Endothelial cell of umbilical vein (primary cell): Measurements from ENCODE around the gene TMEM131. TPM values are rescaled to one million over a fixed set of nuclear protein-coding genes. Genes with fewer than 3 reads are reported as not detected.

ENCODE experiments used
- BruUV-seq: library from RNA; stranded (reverse); fragments of 400-500 nt; replicated peaks from 2 replicates; lab custom pipeline; 2021; lab: Mats Ljungman, UMichigan
- CTCF ChIA-PET: fragments of 300-600, 350-600 bp; sonication (Branson Sonifier 250); formaldehyde crosslinking; loops from one replicate; lab custom pipeline; 2021; ENCODE audit warnings: antibody characterized with exemption, inconsistent platforms; lab: Charles Lee
- POLR2A ChIA-PET: fragments of 300-600, 350-600 bp; sonication (Branson Sonifier 250); formaldehyde crosslinking; loops from one replicate; lab custom pipeline; 2021; ENCODE audit warnings: antibody characterized with exemption, inconsistent platforms; lab: Charles Lee
- DNase-seq: peaks from one replicate; pipeline ENCODE4 v3.0.0-alpha.2; 2011; ENCODE audit warnings: low read depth, low spot score
- FAIRE-seq: peaks from 2 replicates; lab custom pipeline; 2011; peaks lifted over from hg19 to GRCh38; lab: Jason Lieb, UNC
- H2AFZ ChIP-seq: 2 replicates; pipeline ENCODE4 v1.6.0; 2012; ENCODE audit warnings: low read depth, low read length, control low read depth, inconsistent platforms
- H3K27ac ChIP-seq: 2 replicates; pipeline ENCODE4 v1.5.1; 2011; ENCODE audit warnings: low read depth, mild to moderate bottlenecking, control low read depth, low read length, moderate library complexity; ENCODE audit not compliant: insufficient read depth
- H3K27me3 ChIP-seq, 2 experiments: 2 replicates each; pipeline versions ENCODE4 v1.6.0 to v1.6.1; 2011; ENCODE audit warnings: low read length in 2 of 2, mixed read lengths in 1 of 2; ENCODE audit not compliant: control insufficient read depth in 2 of 2, insufficient read depth in 2 of 2
- H3K36me3 ChIP-seq, 2 experiments: 2 replicates in 1 of 2; 3 replicates in 1 of 2; pipeline ENCODE4 v1.5.1; 2011; ENCODE audit warnings: low read length in 2 of 2, mild to moderate bottlenecking in 1 of 2, moderate library complexity in 1 of 2; ENCODE audit not compliant: control insufficient read depth in 2 of 2, insufficient read depth in 2 of 2; ENCODE audit errors: extremely low read depth in 1 of 2
- H3K4me1 ChIP-seq: 3 replicates; pipeline ENCODE4 v1.5.1; 2011; ENCODE audit warnings: mild to moderate bottlenecking, low read length; ENCODE audit not compliant: control insufficient read depth, insufficient read depth; ENCODE audit errors: extremely low read depth
- H3K4me2 ChIP-seq: 2 replicates; pipeline ENCODE4 v1.6.1; 2011; ENCODE audit warnings: low read length, control low read depth, mixed read lengths; ENCODE audit not compliant: insufficient read depth
- H3K4me3 ChIP-seq, 3 experiments: fragments of 200-600 bp in 1 of 3; sonication (generic), shearing (Covaris generic) in 1 of 3; replicated peaks in 1 of 3; 2 replicates each; pipeline ENCODE4 v1.5.1; 2011 to 2016; ENCODE audit warnings: control low read depth in 3 of 3, low read length in 3 of 3, mild to moderate bottlenecking in 2 of 3, inconsistent platforms in 1 of 3, low read depth in 1 of 3, moderate library complexity in 1 of 3; ENCODE audit not compliant: insufficient read depth in 1 of 3
- H3K79me2 ChIP-seq: 2 replicates; pipeline ENCODE4 v1.6.0; 2012; ENCODE audit warnings: low read length, inconsistent platforms; ENCODE audit not compliant: control insufficient read depth, insufficient read depth
- H3K9ac ChIP-seq: replicated peaks from 2 replicates; pipeline ENCODE3; 2011; ENCODE audit warnings: low read length, control low read depth; ENCODE audit not compliant: insufficient read depth; ENCODE audit errors: extremely low read depth
- H3K9me1 ChIP-seq: replicated peaks from 3 replicates; pipeline ENCODE4 v1.6.0; 2011; ENCODE audit warnings: mild to moderate bottlenecking, low read length; ENCODE audit not compliant: control insufficient read depth, insufficient read depth; ENCODE audit errors: extremely low read depth
- H3K9me3 ChIP-seq: replicated peaks from 2 replicates; pipeline ENCODE4 v1.5.1; 2012; ENCODE audit warnings: low read length, inconsistent platforms; ENCODE audit not compliant: control insufficient read depth, insufficient read depth
- H4K20me1 ChIP-seq: replicated peaks from 2 replicates; pipeline ENCODE3; 2011; ENCODE audit warnings: mild to moderate bottlenecking, low read length; ENCODE audit not compliant: control insufficient read depth, insufficient read depth; ENCODE audit errors: extremely low read depth
- CTCF ChIP-seq, 2 donors: IDR thresholded peaks; 1 replicate in 1 of 2; 2 replicates in 1 of 2; pipeline ENCODE4 v1.5.1; 2011; ENCODE audit warnings: low read length in 2 of 2, mild to moderate bottlenecking in 2 of 2, moderate library complexity in 2 of 2, control low read depth in 1 of 2, inconsistent platforms in 1 of 2, low read depth in 1 of 2; ENCODE audit not compliant: insufficient read depth in 1 of 2; ENCODE audit errors: extremely low read depth in 1 of 2
- EZH2 ChIP-seq: IDR thresholded peaks from 2 replicates; pipeline ENCODE4 v1.6.1; 2012; ENCODE audit warnings: borderline replicate concordance, low read depth, mild to moderate bottlenecking, moderate library complexity, low read length, inconsistent platforms; ENCODE audit not compliant: severe bottlenecking
- FOS ChIP-seq: IDR thresholded peaks from 2 replicates; pipeline ENCODE4 v1.6.1; 2011; ENCODE audit warnings: mild to moderate bottlenecking, low read length, moderate library complexity, borderline replicate concordance; ENCODE audit not compliant: insufficient read depth
- GATA2 ChIP-seq: IDR thresholded peaks from 2 replicates; pipeline ENCODE4 v1.7.0; 2011; ENCODE audit warnings: low read depth, mild to moderate bottlenecking, moderate library complexity, mixed read lengths, low read length; ENCODE audit not compliant: insufficient read length, insufficient read depth
- JUN ChIP-seq: IDR thresholded peaks from 2 replicates; pipeline ENCODE4 v1.6.1; 2011; ENCODE audit warnings: borderline replicate concordance, low read depth; ENCODE audit not compliant: insufficient read length, insufficient read depth
- MAX ChIP-seq: IDR thresholded peaks from 2 replicates; pipeline ENCODE4 v1.6.1; 2011; ENCODE audit not compliant: insufficient read depth, insufficient read length
- MYC ChIP-seq: IDR thresholded peaks from one replicate; pipeline ENCODE4 v1.6.1; 2011; ENCODE audit warnings: mild to moderate bottlenecking, low read depth, low read length
- POLR2A ChIP-seq: IDR thresholded peaks from 2 replicates; pipeline ENCODE4 v1.6.1; 2012; ENCODE audit warnings: low read depth, mild to moderate bottlenecking, control low read depth, low read length
- POLR2AphosphoS5 ChIP-seq: IDR thresholded peaks from 2 replicates; pipeline ENCODE4 v1.6.1; 2012; ENCODE audit warnings: low read depth, mild to moderate bottlenecking, control low read depth, low read length, moderate library complexity; ENCODE audit not compliant: insufficient read depth
- dilution Hi-C: fragments of 300-500 bp; cut with MboI; formaldehyde crosslinking; loops from one replicate; pipeline ENCODE4 v1.15.0; 2019; ENCODE audit warnings: low sequenced_read_pairs; ENCODE audit not compliant: extremely low pct_ligation_motif_present
- intact Hi-C: fragments of 100-400 bp; cut with micrococcal nuclease; formaldehyde crosslinking; loops from one replicate; pipeline ENCODE4 v1.10.0; 2022
- polyA plus RNA-seq, 4 experiments: library from polyadenylated mRNA; depleted of rRNA in 3 of 4; stranded (reverse) in 3 of 4; unstranded in 1 of 4; fragments of >200 nt; gene quantifications; 2 replicates each; pipeline versions ENCODE4 v1.2.1 to v1.2.3, GENCODE V29; 2011 to 2012; ENCODE audit warnings: missing spikeins in 1 of 4
- total RNA-seq: library from RNA; stranded (reverse); gene quantifications from 2 replicates; pipeline ENCODE4 v1.2.3, GENCODE V29; 2021

TMEM131 gene
- total and polyA plus RNA-seq, 2 donors (not counting 3 experiments of a cell fraction or from before 2014, with no cell fraction given): 12.2 to 28.6 TPM

GRCh38 chr2:97998431-97999005 is 2.8 kb upstream of the TMEM131 start:
- Histone ChIP-seq H3K27ac (no peak overlapping the region), H3K27me3 (peaks cover 9 to 10% of the 10 kb centered on the region in 2 experiments), H3K36me3 (no peaks in the 10 kb centered on the region), H3K79me2 (peaks cover 16% of the 10 kb centered on the region), H4K20me1 (no peaks in the 10 kb centered on the region), H3K4me3 (no peak overlapping the region), H3K9me1 (no peaks in the 10 kb centered on the region), H3K9me3 (no peaks in the 10 kb centered on the region), H2AFZ (no peak overlapping the region), H3K9ac (no peak overlapping the region), H3K4me1 (peaks cover 12% of the 10 kb centered on the region), H3K4me2 (no peak overlapping the region)
- no peak for DNase-seq
- dilution Hi-C loops: no loop called here
- intact Hi-C loops: no loop called here
- ChIA-PET CTCF (no interaction called here), POLR2A (no interaction called here)
- no TSS peak for BruUV-seq
- TF ChIP-seq EZH2: no peak
- no peak for TF ChIP-seq MAX
- TF ChIP-seq POLR2AphosphoS5: no peak
- no peak for TF ChIP-seq POLR2A
- TF ChIP-seq GATA2: no peak
- no peak for FAIRE-seq

GRCh38 chr2:97997784-97998392 is 2.1 kb upstream of the TMEM131 start:
- dilution Hi-C loops: no loop called here
- H3K27ac ChIP-seq: no peak overlapping the region
- H3K4me3 ChIP-seq: no peak overlapping the region
- no peak overlapping the region for H3K4me2 ChIP-seq
- peaks cover 22% of the 10 kb centered on the region for H3K79me2 ChIP-seq
- peaks cover 1% of the 10 kb centered on the region for H4K20me1 ChIP-seq
- H3K36me3 ChIP-seq: no peaks in the 10 kb centered on the region
- ChIA-PET CTCF (no interaction called here), POLR2A (no interaction called here)
- no peak for FAIRE-seq
- H2AFZ ChIP-seq: no peak overlapping the region
- H3K4me1 ChIP-seq: peaks cover 17% of the 10 kb centered on the region
- no peak for DNase-seq
- no peak for TF ChIP-seq GATA2
- no peak for TF ChIP-seq FOS
- TF ChIP-seq POLR2A: no peak
- TF ChIP-seq MYC: no peak
- no peak for TF ChIP-seq JUN
- TF ChIP-seq POLR2AphosphoS5: no peak
- TF ChIP-seq EZH2: no peak
- no peak for TF ChIP-seq CTCF (IDR thresholded peaks at IDR 0.05; ENCODE audit: extremely low read depth in 1 of 2, insufficient read depth in 1 of 2, low read depth in 1 of 2, low read length in 2 of 2)
- TF ChIP-seq MAX: no peak
- intact Hi-C loops: loop anchor here (2.0 kb wide), 1 partner anchor 387 kb away; no protein-coding TSS in a partner anchor
- BruUV-seq: no TSS peak
- H3K9me1 ChIP-seq: no peaks in the 10 kb centered on the region
- H3K9ac ChIP-seq: no peak overlapping the region
- no peaks in the 10 kb centered on the region for H3K9me3 ChIP-seq
- H3K27me3 ChIP-seq: peaks cover 9 to 10% of the 10 kb centered on the region in 2 experiments
